Neural cell (in vitro differentiated cells): ENCODE measurements around the gene PLD1. TPM values are rescaled to one million over a fixed set of nuclear protein-coding genes. Genes with fewer than 3 reads are reported as not detected.

Source experiments
- H2AFZ ChIP-seq: fragments of 200-600, 300-800 bp; sonication (generic), shearing (Covaris generic); 2 replicates; pipeline ENCODE4 v1.6.0; 2014; ENCODE audit warnings: low read depth, mild to moderate bottlenecking, antibody characterized with exemption, low read length, moderate library complexity
- H3F3A ChIP-seq: fragments of 200-600 bp; shearing (Covaris generic); 2 replicates; pipeline ENCODE4 v1.6.1; 2016; ENCODE audit warnings: mild to moderate bottlenecking, moderate library complexity, mixed read lengths, antibody characterized with exemption, low read length; ENCODE audit not compliant: insufficient read depth, poor library complexity, severe bottlenecking
- H3K27ac ChIP-seq: fragments of 200-600, 300-800 bp; sonication (generic), shearing (Covaris generic); 2 replicates; pipeline ENCODE4 v1.5.1; 2014; ENCODE audit warnings: mild to moderate bottlenecking, low read length, moderate library complexity
- H3K27me3 ChIP-seq: fragments of 300-800, 200-600 bp; sonication (generic), shearing (Covaris generic); 2 replicates; pipeline ENCODE4 v1.6.0; 2014; ENCODE audit warnings: mild to moderate bottlenecking, low read depth, low read length, moderate library complexity; ENCODE audit not compliant: insufficient read depth
- H3K36me3 ChIP-seq: fragments of 300-800, 200-600 bp; sonication (generic), shearing (Covaris generic); 2 replicates; pipeline ENCODE4 v1.5.1; 2014; ENCODE audit warnings: mild to moderate bottlenecking, antibody characterized with exemption, low read length, moderate library complexity; ENCODE audit not compliant: insufficient read depth
- H3K4me2 ChIP-seq: fragments of 300-800, 200-600 bp; sonication (generic), shearing (Covaris generic); 2 replicates; pipeline ENCODE4 v1.6.0; 2014; ENCODE audit warnings: mild to moderate bottlenecking, low read length
- H3K4me3 ChIP-seq: fragments of 300-800, 200-600 bp; sonication (generic), shearing (Covaris generic); 2 replicates; pipeline ENCODE4 v1.5.1; 2014; ENCODE audit warnings: mild to moderate bottlenecking, low read length, moderate library complexity
- H3K79me2 ChIP-seq: fragments of 200-600 bp; shearing (Covaris generic); replicated peaks from 2 replicates; pipeline ENCODE4 v1.6.0; 2014; ENCODE audit warnings: mild to moderate bottlenecking, low read length, moderate library complexity; ENCODE audit not compliant: insufficient read depth
- H3K9ac ChIP-seq: fragments of 300-800, 200-600 bp; sonication (generic), shearing (Covaris generic); 2 replicates; pipeline ENCODE4 v1.6.1; 2016; ENCODE audit warnings: mild to moderate bottlenecking, low read length, mixed read lengths
- H3K9me2 ChIP-seq: fragments of 200-600 bp; shearing (Covaris generic); 2 replicates; pipeline ENCODE4 v1.6.1; 2016; ENCODE audit warnings: mild to moderate bottlenecking, low read length, mixed read lengths; ENCODE audit not compliant: insufficient read depth
- H3K9me3 ChIP-seq: fragments of 200-600, 300-800 bp; sonication (generic), shearing (Covaris generic); 2 replicates; pipeline ENCODE4 v1.6.1; 2016; ENCODE audit warnings: mild to moderate bottlenecking, mixed run types, low read length, moderate library complexity, mixed read lengths
- H4K20me1 ChIP-seq: fragments of 200-600 bp; shearing (Covaris generic); 2 replicates; pipeline ENCODE4 v1.6.1; 2016; ENCODE audit warnings: mild to moderate bottlenecking, mixed run types; ENCODE audit not compliant: insufficient read depth
- EP300 ChIP-seq: fragments of 450-650 bp; conservative IDR thresholded peaks from 2 replicates; pipeline ENCODE4 v1.6.1; 2014; ENCODE audit warnings: antibody characterized with exemption, mild to moderate bottlenecking, moderate library complexity; ENCODE audit not compliant: poor library complexity, severe bottlenecking
- EZH2 ChIP-seq: fragments of 200-600, 300-800 bp; shearing (Covaris generic), sonication (generic); IDR thresholded peaks from 2 replicates; pipeline ENCODE4 v1.6.1; 2014; ENCODE audit warnings: antibody characterized with exemption, low read length, borderline replicate concordance, mild to moderate bottlenecking; ENCODE audit not compliant: insufficient read depth, poor library complexity, severe bottlenecking
- MXI1 ChIP-seq: fragments of 450-650 bp; conservative IDR thresholded peaks from 2 replicates; pipeline ENCODE4 v1.6.1; 2014; ENCODE audit warnings: antibody characterized with exemption, mild to moderate bottlenecking; ENCODE audit not compliant: poor library complexity, severe bottlenecking
- POLR2AphosphoS5 ChIP-seq: IDR thresholded peaks from 2 replicates; pipeline ENCODE4 v1.6.1; 2012
- RAD21 ChIP-seq: fragments of 450-650 bp; conservative IDR thresholded peaks from 2 replicates; pipeline ENCODE4 v1.6.1; 2014; ENCODE audit warnings: antibody characterized with exemption, mild to moderate bottlenecking, moderate library complexity
- REST ChIP-seq: IDR thresholded peaks from 2 replicates; pipeline ENCODE4 v1.6.1; 2012; ENCODE audit warnings: borderline replicate concordance
- SMC3 ChIP-seq: fragments of 450-650 bp; conservative IDR thresholded peaks from 2 replicates; pipeline ENCODE4 v1.6.1; 2014; ENCODE audit warnings: antibody characterized with exemption, mild to moderate bottlenecking, moderate library complexity; ENCODE audit not compliant: poor library complexity
- TAF1 ChIP-seq: IDR thresholded peaks from 2 replicates; pipeline ENCODE4 v1.6.1; 2012; ENCODE audit warnings: low read depth
- polyA plus RNA-seq: library from polyadenylated mRNA; depleted of rRNA; stranded (reverse); fragments of >200 nt; gene quantifications from 2 replicates; pipeline ENCODE4 v1.2.3, GENCODE V29; 2014

PLD1 gene
- polyA plus RNA-seq, 1 donor from 2014 or later = 0.06 TPM

GRCh38 chr3:171806200-171807128 lies 3.8 kb downstream of the PLD1 start:
- no peaks in the 10 kb centered on the region for H3K9me2 ChIP-seq
- no peak overlapping the region for H3K27ac ChIP-seq
- H3F3A ChIP-seq = no peaks in the 10 kb centered on the region
- no peak overlapping the region for H3K4me3 ChIP-seq
- H2AFZ ChIP-seq = no peak overlapping the region
- H4K20me1 ChIP-seq = no peaks in the 10 kb centered on the region
- no peaks in the 10 kb centered on the region for H3K79me2 ChIP-seq
- peaks cover 25% of the 10 kb centered on the region for H3K27me3 ChIP-seq
- H3K36me3 ChIP-seq = no peaks in the 10 kb centered on the region
- H3K4me2 ChIP-seq = no peak overlapping the region
- no peak overlapping the region for H3K9ac ChIP-seq
- TF ChIP-seq POLR2AphosphoS5 (no peak), REST (no peak), SMC3 (no peak), MXI1 (no peak), EZH2 (no peak), EP300 (no peak), RAD21 (no peak)
- H3K9me3 ChIP-seq = no peaks in the 10 kb centered on the region

- H3K27ac ChIP-seq = no peak overlapping the region
- no peak overlapping the region for H3K4me3 ChIP-seq
- H3K36me3 ChIP-seq = no peaks in the 10 kb centered on the region
- H4K20me1 ChIP-seq = no peaks in the 10 kb centered on the region
- no peaks in the 10 kb centered on the region for H3F3A ChIP-seq
- no peak overlapping the region for H3K9ac ChIP-seq
- no peaks in the 10 kb centered on the region for H3K79me2 ChIP-seq
- TF ChIP-seq MXI1 (no peak), EP300 (no peak), RAD21 (no peak), EZH2 (no peak), TAF1 (no peak), REST (no peak), POLR2AphosphoS5 (no peak)
- H3K4me2 ChIP-seq = no peak overlapping the region
- H3K9me2 ChIP-seq = no peaks in the 10 kb centered on the region
- peaks cover 18% of the 10 kb centered on the region for H3K27me3 ChIP-seq
- H2AFZ ChIP-seq = no peak overlapping the region
- no peaks in the 10 kb centered on the region for H3K9me3 ChIP-seq
Observed at GRCh38 chr3:171805687-171806086, 4.6 kb downstream of the PLD1 start.
